ENCODE results near the gene ARID3C. TPM values are rescaled to one million over a fixed set of nuclear protein-coding genes. Genes with fewer than 3 reads are reported as not detected.

The ARID3C gene
- total and polyA plus RNA-seq, 10 donors = not detected

GRCh38 chr9:34624475-34625185 lies 4.2 kb downstream of the ARID3C start:
- Histone ChIP-seq H3K27ac (no peak overlapping the region), H3K9me3 (no peaks in the 10 kb centered on the region), H3K4me1 (peaks cover 3 to 56% (median 41%) of the 10 kb centered on the region in 6 donors), H3K36me3 (no peaks in the 10 kb centered on the region), H3K27me3 (replicated peaks in 1 of 7) (peaks cover 17 to 83% (median 76%) of the 10 kb centered on the region in 7 donors), H3K4me3 (no peak overlapping the region)
- intact Hi-C loops (cut with DNase I; ENCODE audit: low total_unique reads) = no loop called here
- DNase-seq = no peak
- TF ChIP-seq POLR2A (IDR thresholded peaks at IDR 0.05) = no peak
- 15 to 26% (median 21%) methylated on average over 26 to 39 of the region's 39 CpGs for WGBS, 5 donors

- WGBS, 5 donors = 5 to 13% (median 9%) methylated on average over 18 to 63 of the region's 63 CpGs
- intact Hi-C loops (cut with DNase I; ENCODE audit: low total_unique reads) = no loop called here
- TF ChIP-seq POLR2AphosphoS5 (IDR thresholded peaks at IDR 0.05) = peak in 1 of 3 donors; percentile 24
- TF ChIP-seq POLR2A (IDR thresholded peaks at IDR 0.05) = no peak
- Histone ChIP-seq H3K4me1 (peaks cover 5 to 56% (median 40%) of the 10 kb centered on the region in 6 donors), H3K27ac (no peak overlapping the region), H3K36me3 (peaks cover 0 to 3% (median 0%) of the 10 kb centered on the region in 6 donors), H3K4me3 (peak overlapping the region in 2 of 8 donors; percentile 25 to 57), H3K27me3 (replicated peaks in 1 of 7) (peaks cover 17 to 73% (median 65%) of the 10 kb centered on the region in 7 donors), H3K9me3 (no peaks in the 10 kb centered on the region)
- DNase-seq = peak; percentile 81
Measured at GRCh38 chr9:34623374-34624235, 5.3 kb downstream of the ARID3C start.

- H3K4me3 ChIP-seq = peak within 1 kb of the TSS; percentile 52 to 96 (median 78)
- peak within 1 kb of the TSS in 7 of 8 donors; percentile 4 to 83 (median 71) for H3K27ac ChIP-seq
- peaks cover 10 to 40% (median 33%) of the 10 kb centered on the region in 7 donors for H3K27me3 ChIP-seq (replicated peaks in 1 of 7)
- H3K36me3 ChIP-seq = peaks cover 7 to 36% (median 30%) of the 10 kb centered on the region in 6 donors
- peak; percentile 97 for DNase-seq
- no peaks in the 10 kb centered on the region for H3K9me3 ChIP-seq
- WGBS, 5 donors = 4 to 12% (median 6%) methylated on average over 19 to 43 of the region's 43 CpGs
- TF ChIP-seq POLR2A (IDR thresholded peaks at IDR 0.05) = no peak
- no peak for TF ChIP-seq CTCF (IDR thresholded peaks at IDR 0.05 in 8 of 11, conservative IDR thresholded peaks at IDR 0.05 in 3 of 11)
- peak; percentile 84 to 87 (median 87) for TF ChIP-seq POLR2AphosphoS5 (IDR thresholded peaks at IDR 0.05)
- intact Hi-C loops (cut with DNase I; ENCODE audit: low total_unique reads) = no loop called here
- H3K4me1 ChIP-seq = peaks cover 5 to 45% (median 31%) of the 10 kb centered on the region in 6 donors
Measured at GRCh38 chr9:34620061-34620994, 8.5 kb downstream of the ARID3C start, which contains the start of gene DCTN3. TSS of gene DCTN3 (minus strand) at chr9:34620495. CDS start at chr9:34620464, 31 bp downstream.

DNA sequence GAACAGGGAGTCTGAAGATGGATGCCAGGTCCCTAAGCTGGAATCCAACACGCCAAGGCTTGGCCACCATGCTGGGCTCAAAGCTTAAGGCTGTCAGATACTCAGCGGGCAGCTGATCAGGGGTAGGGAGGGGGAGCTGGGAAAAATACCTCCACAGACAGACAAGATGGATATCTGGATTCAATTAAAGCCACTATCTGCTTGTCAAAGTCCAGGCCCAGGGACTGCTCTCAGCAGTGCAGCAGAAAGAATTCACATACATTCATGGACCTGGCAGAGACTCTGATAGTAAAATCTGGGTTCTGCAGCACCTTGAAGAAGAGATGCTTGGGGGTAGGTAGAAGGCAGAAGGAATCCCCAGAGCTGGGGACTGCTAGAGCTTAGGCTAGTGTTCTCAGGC lies 13.7 kb downstream of the ARID3C start:
- Histone ChIP-seq H3K27me3 (replicated peaks in 1 of 7) (no peaks in the 10 kb centered on the region), H3K4me1 (peaks cover 3 to 45% (median 36%) of the 10 kb centered on the region in 6 donors), H3K36me3 (peaks cover 7 to 56% (median 43%) of the 10 kb centered on the region in 6 donors), H3K9me3 (no peaks in the 10 kb centered on the region), H3K4me3 (no peak overlapping the region), H3K27ac (no peak overlapping the region)
- intact Hi-C loops (cut with DNase I; ENCODE audit: low total_unique reads) = no loop called here
- TF ChIP-seq POLR2AphosphoS5 (IDR thresholded peaks at IDR 0.05) (no peak), CTCF (IDR thresholded peaks at IDR 0.05 in 8 of 11, conservative IDR thresholded peaks at IDR 0.05 in 3 of 11) (no peak), POLR2A (IDR thresholded peaks at IDR 0.05) (no peak)
- WGBS, 5 donors = 92 to 98% (median 97%) methylated on average over 2 of the region's 2 CpGs
- DNase-seq = no peak

All from spleen (tissue), 11 donors.